ENCODE measurements around the gene HBG2.

The HBG2 gene

DNA sequence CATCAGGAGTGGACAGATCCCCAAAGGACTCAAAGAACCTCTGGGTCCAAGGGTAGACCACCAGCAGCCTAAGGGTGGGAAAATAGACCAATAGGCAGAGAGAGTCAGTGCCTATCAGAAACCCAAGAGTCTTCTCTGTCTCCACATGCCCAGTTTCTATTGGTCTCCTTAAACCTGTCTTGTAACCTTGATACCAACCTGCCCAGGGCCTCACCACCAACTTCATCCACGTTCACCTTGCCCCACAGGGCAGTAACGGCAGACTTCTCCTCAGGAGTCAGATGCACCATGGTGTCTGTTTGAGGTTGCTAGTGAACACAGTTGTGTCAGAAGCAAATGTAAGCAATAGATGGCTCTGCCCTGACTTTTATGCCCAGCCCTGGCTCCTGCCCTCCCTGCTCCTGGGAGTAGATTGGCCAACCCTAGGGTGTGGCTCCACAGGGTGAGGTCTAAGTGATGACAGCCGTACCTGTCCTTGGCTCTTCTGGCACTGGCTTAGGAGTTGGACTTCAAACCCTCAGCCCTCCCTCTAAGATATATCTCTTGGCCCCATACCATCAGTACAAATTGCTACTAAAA is 27.8 kb downstream of the HBG2 start, which contains the start of gene HBB:
TSS of gene HBB (minus strand) at position 340 of the 579 bp plus-strand sequence. CDS start at position 290, 50 bp downstream.
- no peak for DNase-seq

DNA sequence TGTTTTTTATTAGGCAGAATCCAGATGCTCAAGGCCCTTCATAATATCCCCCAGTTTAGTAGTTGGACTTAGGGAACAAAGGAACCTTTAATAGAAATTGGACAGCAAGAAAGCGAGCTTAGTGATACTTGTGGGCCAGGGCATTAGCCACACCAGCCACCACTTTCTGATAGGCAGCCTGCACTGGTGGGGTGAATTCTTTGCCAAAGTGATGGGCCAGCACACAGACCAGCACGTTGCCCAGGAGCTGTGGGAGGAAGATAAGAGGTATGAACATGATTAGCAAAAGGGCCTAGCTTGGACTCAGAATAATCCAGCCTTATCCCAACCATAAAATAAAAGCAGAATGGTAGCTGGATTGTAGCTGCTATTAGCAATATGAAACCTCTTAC is 29.1 kb downstream of the HBG2 start:
- no peak for DNase-seq

DNA sequence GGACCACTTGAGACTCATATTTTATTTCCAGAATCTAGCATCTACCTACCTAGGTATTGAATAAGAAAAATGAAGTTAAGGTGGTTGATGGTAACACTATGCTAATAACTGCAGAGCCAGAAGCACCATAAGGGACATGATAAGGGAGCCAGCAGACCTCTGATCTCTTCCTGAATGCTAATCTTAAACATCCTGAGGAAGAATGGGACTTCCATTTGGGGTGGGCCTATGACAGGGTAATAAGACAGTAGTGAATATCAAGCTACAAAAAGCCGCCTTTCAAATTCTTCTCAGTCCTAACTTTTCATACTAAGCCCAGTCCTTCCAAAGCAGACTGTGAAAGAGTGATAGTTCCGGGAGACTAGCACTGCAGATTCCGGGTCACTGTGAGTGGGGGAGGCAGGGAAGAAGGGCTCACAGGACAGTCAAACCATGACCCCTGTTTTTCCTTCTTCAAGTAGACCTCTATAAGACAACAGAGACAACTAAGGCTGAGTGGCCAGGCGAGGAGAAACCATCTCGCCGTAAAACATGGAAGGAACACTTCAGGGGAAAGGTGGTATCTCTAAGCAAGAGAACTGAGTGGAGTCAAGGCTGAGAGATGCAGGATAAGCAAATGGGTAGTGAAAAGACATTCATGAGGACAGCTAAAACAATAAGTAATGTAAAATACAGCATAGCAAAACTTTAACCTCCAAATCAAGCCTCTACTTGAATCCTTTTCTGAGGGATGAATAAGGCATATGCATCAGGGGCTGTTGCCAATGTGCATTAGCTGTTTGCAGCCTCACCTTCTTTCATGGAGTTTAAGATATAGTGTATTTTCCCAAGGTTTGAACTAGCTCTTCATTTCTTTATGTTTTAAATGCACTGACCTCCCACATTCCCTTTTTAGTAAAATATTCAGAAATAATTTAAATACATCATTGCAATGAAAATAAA is 29.8 kb downstream of the HBG2 start:
- DNase-seq = no peak

DNA sequence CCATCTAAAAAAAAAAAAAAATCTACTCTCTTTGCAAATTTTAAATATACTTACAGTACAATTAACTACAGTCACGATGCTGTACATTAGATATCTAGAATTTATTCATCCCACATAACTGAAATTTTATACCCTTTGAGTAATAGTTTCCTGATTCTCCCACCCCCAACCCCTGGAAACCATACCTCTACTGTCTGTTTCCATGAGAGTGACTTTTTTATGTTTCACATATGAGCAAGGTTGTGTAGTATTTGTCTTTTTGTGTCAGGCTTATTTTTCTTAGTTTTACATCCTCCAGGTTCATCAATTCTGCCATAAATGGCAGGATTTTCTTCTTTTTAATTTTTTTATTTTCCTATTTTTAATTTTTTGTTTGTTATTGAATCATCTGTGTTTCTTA is 30.9 kb downstream of the HBG2 start:
- DNase-seq = no peak

DNA sequence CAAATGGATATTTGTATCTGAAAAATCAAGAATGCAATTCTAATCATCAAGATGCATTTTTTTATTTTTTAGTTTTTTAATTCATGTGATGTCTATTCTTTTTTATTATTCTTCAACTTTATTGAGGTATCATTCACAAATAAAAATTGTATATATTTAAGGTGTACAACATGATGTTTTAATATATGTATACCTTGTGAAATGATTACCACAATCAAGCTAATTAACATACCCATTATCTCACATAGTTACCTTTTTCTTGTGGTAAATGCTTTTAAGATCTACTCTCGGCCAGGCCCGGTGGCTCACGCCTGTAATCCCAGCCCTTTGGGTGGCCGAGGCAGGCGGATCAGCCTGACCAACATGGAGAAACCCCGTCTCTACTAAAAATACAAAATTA is 31.4 kb downstream of the HBG2 start:
- DNase-seq = no peak

DNA sequence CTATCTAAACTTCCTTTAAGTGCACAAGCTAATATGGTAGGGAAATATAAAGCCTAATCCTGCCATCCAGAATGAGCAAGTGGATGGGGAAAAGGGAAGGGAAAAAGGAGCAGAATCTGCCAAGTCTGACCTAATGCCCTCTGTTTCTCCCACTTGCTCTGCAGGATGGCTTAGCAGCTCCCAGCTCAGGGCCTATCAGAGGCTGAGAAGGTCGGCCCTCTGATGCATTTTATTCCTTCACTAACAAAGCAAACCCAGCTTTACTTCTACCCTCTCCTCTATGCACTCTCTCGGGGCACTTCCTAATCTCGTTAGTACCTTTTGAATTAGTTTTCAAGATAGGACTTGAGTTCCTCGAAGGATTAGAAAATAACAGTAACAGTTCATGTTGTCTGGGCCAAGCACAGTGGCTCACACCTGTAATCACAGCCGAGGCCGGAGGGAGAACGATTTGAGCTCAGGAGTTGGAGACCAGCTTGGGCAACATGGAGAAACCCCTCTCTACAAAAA is 44.1 kb downstream of the HBG2 start:
- DNase-seq = no peak

DNA sequence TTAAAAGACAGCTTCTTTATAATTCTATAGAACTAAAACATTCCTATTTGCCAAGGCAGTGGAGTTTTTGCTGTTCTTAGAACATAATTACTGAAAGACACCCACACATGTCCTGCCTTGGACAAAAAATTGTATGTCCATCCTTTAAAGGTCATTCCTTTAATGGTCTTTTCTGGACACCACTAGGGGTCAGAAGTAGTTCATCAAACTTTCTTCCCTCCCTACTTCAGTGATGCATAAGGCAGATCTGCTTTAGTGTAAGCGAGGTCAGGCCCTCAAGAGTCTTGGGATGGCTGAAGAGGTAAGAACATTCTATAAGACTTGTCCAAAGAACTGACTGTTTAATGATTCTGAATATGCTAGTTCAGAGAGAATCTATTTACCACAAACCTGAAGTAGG is 49.8 kb downstream of the HBG2 start:
- DNase-seq = no peak

DNA sequence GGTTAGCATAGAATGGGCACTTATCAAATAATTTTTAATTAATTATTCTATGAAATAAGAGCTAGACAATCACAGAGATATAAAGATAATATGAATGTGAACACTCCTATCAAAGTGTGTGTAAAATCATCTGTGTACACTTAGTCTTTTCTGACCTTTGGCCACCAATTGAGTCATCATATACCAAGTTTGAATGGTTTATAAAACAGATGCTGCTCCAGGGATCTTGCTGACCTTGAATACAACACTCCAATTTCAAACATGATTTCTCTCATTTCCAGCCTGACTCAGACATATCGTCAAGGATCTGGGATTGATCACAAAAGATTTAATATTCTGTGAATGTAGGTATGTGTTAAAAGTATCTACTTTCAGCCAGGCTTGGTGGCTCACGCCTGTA is 51.2 kb downstream of the HBG2 start:
- DNase-seq = no peak
